VCaP (cell line): Measurements from ENCODE around the gene ADRB2.

Experiments
- H3K27ac ChIP-seq: fragments of 450-650 bp; 2 replicates; pipeline ENCODE4 v1.5.1; 2017
- TF ChIP-seq, protein P1 (sequence below): fragments of 450-650 bp; conservative IDR thresholded peaks from 2 replicates; pipeline ENCODE4 v1.5.1; 2017; ENCODE audit warnings: mild to moderate bottlenecking, moderate library complexity

Gene ADRB2

DNA sequence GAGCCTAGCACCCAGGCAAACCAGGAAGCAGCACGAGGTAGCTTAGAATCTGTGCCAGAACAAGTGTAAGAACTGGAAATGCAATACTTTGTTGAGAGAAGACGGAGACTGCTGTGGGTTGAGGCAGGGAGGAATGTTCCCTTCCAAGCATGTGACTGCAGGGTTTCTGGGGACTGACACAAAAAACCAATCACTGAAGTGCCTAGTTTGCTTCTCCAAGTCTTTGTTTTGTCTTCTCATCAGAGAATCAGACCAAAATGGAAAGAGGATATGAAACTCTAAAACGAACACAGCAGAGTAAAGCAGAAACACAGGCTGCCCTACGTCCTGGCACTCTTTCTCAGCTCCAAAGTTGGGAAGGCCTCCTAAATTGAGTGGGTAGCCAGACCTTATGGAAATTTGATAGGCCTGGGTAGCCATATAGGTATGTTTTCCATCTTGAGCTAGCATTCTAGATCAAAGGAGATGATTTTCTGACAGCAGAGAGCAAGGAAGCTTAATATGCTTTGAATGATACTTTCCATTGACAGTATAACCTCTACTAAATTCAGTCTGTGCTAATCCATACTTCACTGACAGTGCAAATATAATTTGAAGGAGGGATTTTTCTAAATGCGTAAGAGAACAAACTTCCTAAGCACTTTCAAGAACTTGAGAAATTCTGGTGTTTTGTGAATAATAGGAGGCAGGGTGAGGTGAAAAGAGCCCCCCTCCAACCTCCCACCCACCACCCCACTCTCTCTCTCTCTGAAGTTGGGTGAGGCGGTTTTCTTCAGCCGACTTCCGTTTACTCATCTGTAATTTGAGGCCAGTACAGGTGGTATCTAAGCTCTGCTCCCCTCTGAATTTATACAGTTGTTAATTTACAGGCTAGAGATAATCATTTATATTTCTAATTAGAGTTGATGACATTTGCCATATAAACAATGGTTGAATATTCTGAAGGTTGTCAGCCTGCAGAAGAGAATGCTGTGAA, 5.5 kb downstream of the ADRB2 start:
- H3K27ac ChIP-seq: peak overlapping the region; percentile 90
- TF ChIP-seq, protein P1, sequence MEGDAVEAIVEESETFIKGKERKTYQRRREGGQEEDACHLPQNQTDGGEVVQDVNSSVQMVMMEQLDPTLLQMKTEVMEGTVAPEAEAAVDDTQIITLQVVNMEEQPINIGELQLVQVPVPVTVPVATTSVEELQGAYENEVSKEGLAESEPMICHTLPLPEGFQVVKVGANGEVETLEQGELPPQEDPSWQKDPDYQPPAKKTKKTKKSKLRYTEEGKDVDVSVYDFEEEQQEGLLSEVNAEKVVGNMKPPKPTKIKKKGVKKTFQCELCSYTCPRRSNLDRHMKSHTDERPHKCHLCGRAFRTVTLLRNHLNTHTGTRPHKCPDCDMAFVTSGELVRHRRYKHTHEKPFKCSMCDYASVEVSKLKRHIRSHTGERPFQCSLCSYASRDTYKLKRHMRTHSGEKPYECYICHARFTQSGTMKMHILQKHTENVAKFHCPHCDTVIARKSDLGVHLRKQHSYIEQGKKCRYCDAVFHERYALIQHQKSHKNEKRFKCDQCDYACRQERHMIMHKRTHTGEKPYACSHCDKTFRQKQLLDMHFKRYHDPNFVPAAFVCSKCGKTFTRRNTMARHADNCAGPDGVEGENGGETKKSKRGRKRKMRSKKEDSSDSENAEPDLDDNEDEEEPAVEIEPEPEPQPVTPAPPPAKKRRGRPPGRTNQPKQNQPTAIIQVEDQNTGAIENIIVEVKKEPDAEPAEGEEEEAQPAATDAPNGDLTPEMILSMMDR: no peak

DNA sequence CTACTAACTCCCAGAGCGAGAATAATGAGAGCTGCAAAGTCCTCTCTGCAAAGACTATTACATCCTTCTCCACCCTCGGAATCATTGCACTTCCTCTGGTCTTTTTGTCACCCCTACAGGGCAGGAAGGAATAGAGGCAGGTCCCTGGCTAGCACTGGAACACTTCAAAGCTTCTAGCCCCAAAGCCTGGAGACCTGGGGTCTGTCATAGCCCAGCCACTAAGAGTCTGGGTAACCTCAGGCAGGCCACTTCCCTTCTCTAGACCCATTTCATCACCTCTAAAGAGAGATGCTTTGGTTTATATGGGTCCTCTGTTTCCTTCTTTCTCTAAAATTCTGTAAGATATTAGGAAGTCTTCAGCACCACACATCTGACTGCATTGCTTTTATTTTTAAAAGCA, 6.7 kb downstream of the ADRB2 start:
- H3K27ac ChIP-seq: peak overlapping the region; percentile 90; the same call in 1 of the 2 replicates
- TF ChIP-seq, protein P1: no peak

DNA sequence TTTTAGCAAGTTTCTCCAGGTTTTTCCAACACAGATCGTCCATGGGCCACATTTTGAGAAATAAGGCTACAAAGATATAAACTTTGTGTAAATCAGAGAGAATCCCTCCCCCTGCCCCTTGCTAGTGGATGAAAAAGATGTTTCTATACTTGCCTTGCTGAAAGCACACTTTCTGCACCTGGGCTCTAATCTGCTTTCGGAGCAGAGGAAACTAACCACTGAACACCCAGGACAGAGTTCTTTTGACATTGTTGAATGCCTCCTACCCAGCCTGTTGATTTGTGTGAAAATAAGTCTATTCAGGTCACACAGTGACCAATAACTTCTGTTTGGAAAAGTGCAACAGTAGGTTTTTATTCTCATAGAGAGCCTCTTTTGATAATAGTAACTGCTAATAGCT, 7.5 kb downstream of the ADRB2 start:
- H3K27ac ChIP-seq: no peak overlapping the region

DNA sequence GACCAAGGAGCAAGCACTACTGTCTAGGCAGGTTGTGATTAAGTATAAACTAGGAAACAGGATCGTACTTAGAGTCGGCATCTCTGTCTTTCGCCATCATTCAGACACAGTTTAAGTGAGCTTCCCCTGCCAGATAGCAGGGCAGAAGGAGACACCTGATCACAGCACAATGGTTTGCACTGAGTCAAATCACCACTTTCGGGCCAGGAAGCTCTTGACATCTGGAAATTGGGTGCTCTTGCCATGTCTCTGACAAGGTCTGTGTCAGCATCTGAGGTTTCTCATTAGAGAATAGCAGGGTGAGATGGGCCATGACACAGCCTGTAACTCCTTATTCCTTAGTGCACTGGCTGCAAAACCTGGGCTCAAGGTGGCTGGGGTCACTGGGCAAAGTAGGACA, 8.3 kb downstream of the ADRB2 start:
- H3K27ac ChIP-seq: no peak overlapping the region
- TF ChIP-seq, protein P1: no peak

More for the DNA sequence above, 7.5 kb downstream of the ADRB2 start:
- TF ChIP-seq, protein P1: no peak

DNA sequence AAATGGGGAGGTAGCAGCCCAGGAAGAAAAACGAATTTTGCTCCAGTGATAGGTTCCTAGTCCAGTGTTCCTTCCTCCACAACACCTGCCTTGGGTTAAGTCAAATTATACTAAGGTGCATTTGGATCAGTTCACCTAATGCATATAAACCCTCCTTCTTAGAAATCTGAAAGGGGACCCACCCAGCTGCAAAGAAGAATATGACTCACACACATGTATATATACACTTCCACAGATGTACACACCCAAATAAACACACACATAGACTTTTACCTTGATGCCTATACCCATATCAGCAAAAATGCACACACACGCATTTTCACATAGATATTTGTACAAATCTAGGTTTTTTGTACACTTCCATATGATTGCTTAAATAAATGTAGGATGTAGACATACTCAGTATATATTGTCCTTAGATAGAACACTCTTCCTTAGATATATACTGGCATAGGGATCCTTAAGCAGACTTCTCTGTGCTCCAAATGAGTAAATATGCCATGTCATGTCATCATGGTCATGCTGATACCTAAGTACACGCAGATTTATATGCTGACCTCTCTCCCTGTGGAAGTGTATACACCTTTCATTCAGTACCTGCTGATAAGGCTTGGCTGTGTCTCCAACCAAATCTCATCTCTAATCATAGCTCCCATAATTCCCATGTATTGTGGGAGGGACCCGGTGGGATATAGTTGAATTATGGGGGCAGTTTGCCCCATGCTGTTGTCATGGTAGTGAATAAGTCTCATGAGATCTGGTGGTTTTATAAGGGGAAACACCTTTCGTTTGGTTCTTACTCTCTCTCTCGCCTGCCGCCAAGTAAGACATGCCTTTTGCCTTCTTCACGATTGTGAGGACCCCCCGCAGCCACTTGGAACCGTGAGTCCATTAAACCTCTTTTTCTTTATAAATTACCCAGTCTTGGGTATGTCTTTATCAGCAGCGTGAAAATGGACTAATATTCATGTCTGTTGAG, 10.2 kb downstream of the ADRB2 start:
- TF ChIP-seq, protein P1: no peak

DNA sequence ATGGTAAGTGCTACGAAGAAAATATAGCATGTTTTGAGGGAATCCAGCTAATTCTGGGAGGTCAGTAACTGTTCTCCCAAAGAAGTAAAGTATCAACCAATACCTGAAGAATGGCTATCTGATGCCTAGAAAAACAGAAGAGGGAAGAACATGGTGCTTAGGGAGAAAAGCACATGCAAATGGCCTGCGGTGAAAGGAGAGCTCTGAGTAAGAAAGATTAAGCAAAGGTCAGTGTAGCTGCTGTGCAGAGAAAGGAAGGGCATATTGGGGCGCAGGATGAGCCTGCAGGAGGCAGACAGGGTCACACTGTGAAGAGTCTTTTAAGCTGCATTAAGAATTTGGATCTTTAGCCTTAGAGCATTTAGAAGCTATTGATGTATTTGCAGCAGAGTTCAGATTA, 11.0 kb downstream of the ADRB2 start:
- TF ChIP-seq, protein P1: no peak
- H3K27ac ChIP-seq: peak overlapping the region; percentile 97; the same call in 1 of the 2 replicates

More for the DNA sequence above, 10.2 kb downstream of the ADRB2 start:
- no peak overlapping the region; the same call in 1 of the 2 replicates for H3K27ac ChIP-seq

DNA sequence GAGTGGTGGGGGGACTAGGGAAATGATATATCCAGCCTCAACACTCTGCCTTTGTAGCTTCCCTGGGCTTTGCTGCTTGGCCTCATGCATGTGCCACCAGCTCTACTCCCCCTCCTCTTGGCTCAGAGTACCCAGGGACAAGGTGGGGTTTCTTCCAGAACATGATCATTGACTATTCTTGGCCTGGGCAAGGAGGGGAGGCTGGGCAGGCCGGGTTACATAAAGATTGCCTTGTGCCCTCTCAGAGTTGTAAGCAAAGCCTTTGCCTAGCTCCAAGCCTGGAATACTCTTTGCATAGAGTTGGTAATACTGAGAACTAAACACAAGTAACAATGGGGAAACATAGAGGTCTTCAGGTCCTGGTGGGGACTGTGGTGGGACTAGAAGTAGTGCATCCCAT, 11.9 kb downstream of the ADRB2 start:
- H3K27ac ChIP-seq: peak overlapping the region; percentile 97
- TF ChIP-seq, protein P1: no peak
